ES-I3 (cell line): ENCODE data around the gene ELAVL1.

ENCODE experiments used
- H3K36me3 ChIP-seq: 2 replicates; pipeline ENCODE4 v1.6.1; 2013; ENCODE audit warnings: mild to moderate bottlenecking, low read length, control low read depth, moderate library complexity; ENCODE audit not compliant: insufficient read depth
- H3K4me1 ChIP-seq: 2 replicates; pipeline ENCODE4 v1.6.1; 2013; ENCODE audit warnings: mild to moderate bottlenecking, control low read depth, low read length; ENCODE audit not compliant: insufficient read depth
- H3K9ac ChIP-seq: 2 replicates; pipeline ENCODE4 v1.6.1; 2013; ENCODE audit warnings: low read depth, mild to moderate bottlenecking, low read length, moderate library complexity
- H3K9me3 ChIP-seq: 2 replicates; pipeline ENCODE4 v1.6.1; 2013; ENCODE audit warnings: mild to moderate bottlenecking, low read length, moderate library complexity; ENCODE audit not compliant: control insufficient read depth, insufficient read depth

Gene ELAVL1

GRCh38 chr19:7909471-7910067, 95.9 kb downstream of the ELAVL1 start:
- Histone ChIP-seq H3K36me3 (no peaks in the 10 kb centered on the region; the same call in 1 of the 2 replicates), H3K9me3 (no peaks in the 10 kb centered on the region), H3K4me1 (no peaks in the 10 kb centered on the region; the same call in 1 of the 2 replicates), H3K9ac (no peak overlapping the region)

DNA sequence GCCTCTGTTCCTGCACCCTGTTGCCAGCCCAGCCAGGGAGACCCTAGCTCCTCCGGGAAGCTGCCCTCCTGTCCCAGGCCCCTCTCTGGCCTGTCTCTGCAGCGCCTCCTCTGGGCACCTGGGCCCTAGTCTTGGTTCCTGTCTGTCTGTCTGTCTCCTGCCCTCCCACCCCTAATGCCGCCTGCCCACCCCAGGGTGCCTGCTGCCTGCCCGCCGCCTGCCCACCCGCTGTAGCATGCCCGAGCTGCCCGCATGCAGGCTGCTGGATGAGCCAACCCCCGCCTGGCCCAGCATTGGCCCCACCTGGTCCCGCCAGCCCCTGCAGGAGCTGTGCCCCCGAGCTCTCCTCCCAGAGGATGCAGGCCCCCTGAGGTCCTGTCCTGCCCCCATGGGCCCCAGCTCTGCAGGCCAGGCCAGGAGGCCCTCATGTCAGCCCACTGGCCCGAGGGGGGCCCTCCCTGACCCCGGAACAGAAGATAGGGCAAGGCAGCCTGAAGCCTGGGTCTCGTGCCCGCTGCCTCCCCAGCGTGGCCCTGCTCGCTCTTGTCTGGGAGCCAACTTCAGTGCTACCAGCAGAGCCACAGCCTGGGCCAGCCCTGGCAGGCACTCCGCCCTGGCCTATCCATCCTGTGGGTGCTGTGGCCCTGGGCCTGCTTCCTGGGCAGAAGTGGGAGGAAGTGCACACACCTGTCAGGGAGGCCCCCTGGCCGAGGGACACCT, 96.5 kb downstream of the ELAVL1 start:
- Histone ChIP-seq H3K4me1 (no peaks in the 10 kb centered on the region; the same call in 1 of the 2 replicates), H3K9me3 (no peaks in the 10 kb centered on the region), H3K9ac (no peak overlapping the region), H3K36me3 (no peaks in the 10 kb centered on the region; the same call in 1 of the 2 replicates)
